Left ventricle myocardium inferior (tissue), 1 donor: ENCODE results near the gene NFS1. TPM values are rescaled to one million over a fixed set of nuclear protein-coding genes. Genes with fewer than 3 reads are reported as not detected.
A peak's percentile ranks its signal among the peaks of the same experiment; 100 is the strongest.

Source experiments
- DNase-seq: peaks from one replicate; pipeline ENCODE4 v3.0.0-alpha.2; 2020
- H3K27ac ChIP-seq: fragments of 200-600 bp; replicated peaks from 2 replicates; pipeline ENCODE4 v1.8.0; 2021
- H3K27me3 ChIP-seq: fragments of 200-600 bp; 2 replicates; pipeline ENCODE4 v1.8.0; 2021; ENCODE audit warnings: low read depth
- H3K36me3 ChIP-seq: fragments of 200-600 bp; 2 replicates; pipeline ENCODE4 v1.8.0; 2021
- H3K4me1 ChIP-seq: fragments of 200-600 bp; 2 replicates; pipeline ENCODE4 v1.8.0; 2021
- H3K4me3 ChIP-seq: fragments of 200-600 bp; 2 replicates; pipeline ENCODE4 v1.8.0; 2021; ENCODE audit warnings: mild to moderate bottlenecking, moderate library complexity
- H3K9me3 ChIP-seq: fragments of 200-600 bp; replicated peaks from 2 replicates; pipeline ENCODE4 v1.8.0; 2021
- CTCF ChIP-seq: fragments of 200-600 bp; IDR thresholded peaks from 2 replicates; pipeline ENCODE4 v1.8.0; 2021; ENCODE audit warnings: antibody characterized with exemption, mild to moderate bottlenecking, borderline replicate concordance
- intact Hi-C: fragments of 100-400 bp; cut with micrococcal nuclease; formaldehyde crosslinking; loops from one replicate; pipeline ENCODE4 v1.11.0; 2022
- total RNA-seq: library from RNA; stranded (reverse); fragmentation: NEBNext Ultra II Directional; extraction: Animal tissue kit (Norgen Biotek cat#: 25700); gene quantifications from one replicate; pipeline ENCODE4 v1.2.1, GENCODE V29; 2021
- donor health status: DM: no; HTN: yes; CAD: no; lungs with severe emphysema.

NFS1 gene
- total RNA-seq, 1 donor from 2014 or later, result 60.8 TPM

- H3K36me3 ChIP-seq, result peaks cover 62% of the 10 kb centered on the region
- no peak for DNase-seq
- TF ChIP-seq CTCF, result peak; percentile 25
- peak overlapping the region; percentile 99 for H3K27ac ChIP-seq
- H3K4me3 ChIP-seq, result peak overlapping the region; percentile 93
- H3K27me3 ChIP-seq, result no peaks in the 10 kb centered on the region
- H3K9me3 ChIP-seq, result no peaks in the 10 kb centered on the region
- peaks cover 90% of the 10 kb centered on the region for H3K4me1 ChIP-seq
- intact Hi-C loops, result loop anchor here (10.0 kb wide), 1 partner anchor 145 kb away; no protein-coding TSS in a partner anchor
Measured at GRCh38 chr20:35739294-35740163, 40.4 kb upstream of the NFS1 start.

- intact Hi-C loops, result loop anchor here (10.0 kb wide), 1 partner anchor 146 kb away; no protein-coding TSS in a partner anchor
- no peaks in the 10 kb centered on the region for H3K27me3 ChIP-seq
- peaks cover 71% of the 10 kb centered on the region for H3K36me3 ChIP-seq
- peaks cover 96% of the 10 kb centered on the region for H3K4me1 ChIP-seq
- peak overlapping the region; percentile 93 for H3K4me3 ChIP-seq
- TF ChIP-seq CTCF, result no peak
- no peaks in the 10 kb centered on the region for H3K9me3 ChIP-seq
- H3K27ac ChIP-seq, result no peak overlapping the region
- no peak for DNase-seq
Measured at GRCh38 chr20:35738410-35739179, 39.4 kb upstream of the NFS1 start.

DNA sequence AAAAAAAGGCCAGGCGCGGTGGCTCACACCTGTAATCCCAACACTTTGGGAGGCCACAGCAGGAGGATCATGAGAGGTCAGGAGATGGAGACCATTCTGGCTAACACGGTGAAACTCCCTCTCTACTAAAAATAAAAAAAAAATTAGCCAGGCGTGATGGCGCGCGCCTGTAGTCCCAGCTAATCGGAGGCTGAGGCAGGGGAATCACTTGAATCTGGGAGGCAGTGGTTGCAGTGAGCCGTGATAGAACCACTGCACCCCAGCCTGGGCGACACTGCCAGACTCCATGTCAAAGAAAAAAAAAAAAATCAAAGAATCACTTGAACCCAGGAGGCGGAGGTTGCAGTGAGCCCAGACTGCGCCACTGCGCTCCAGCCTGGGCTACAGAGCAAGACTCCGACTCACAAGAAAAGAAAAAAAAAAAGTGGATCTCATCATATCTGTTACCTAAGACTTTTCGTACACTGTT is 38.7 kb upstream of the NFS1 start:
- no peak for TF ChIP-seq CTCF
- no peak for DNase-seq
- peaks cover 78% of the 10 kb centered on the region for H3K36me3 ChIP-seq
- intact Hi-C loops, result loop anchor here (10.0 kb wide), 1 partner anchor 147 kb away; no protein-coding TSS in a partner anchor
- no peak overlapping the region for H3K27ac ChIP-seq
- no peaks in the 10 kb centered on the region for H3K27me3 ChIP-seq
- peak overlapping the region; percentile 93 for H3K4me3 ChIP-seq
- H3K9me3 ChIP-seq, result no peaks in the 10 kb centered on the region
- H3K4me1 ChIP-seq, result peaks cover 96% of the 10 kb centered on the region

GRCh38 chr20:35735826-35736470 is 36.8 kb upstream of the NFS1 start:
- TF ChIP-seq CTCF, result no peak
- Histone ChIP-seq H3K9me3 (no peaks in the 10 kb centered on the region), H3K36me3 (peaks cover 98% of the 10 kb centered on the region), H3K4me3 (peak overlapping the region; percentile 31), H3K4me1 (peaks cover 100% of the 10 kb centered on the region), H3K27ac (no peak overlapping the region), H3K27me3 (no peaks in the 10 kb centered on the region)
- no peak for DNase-seq
- intact Hi-C loops, result loop anchor here (10.0 kb wide), 1 partner anchor 149 kb away; no protein-coding TSS in a partner anchor
